ENCODE data around the gene PANX3.

Gene PANX3

DNA sequence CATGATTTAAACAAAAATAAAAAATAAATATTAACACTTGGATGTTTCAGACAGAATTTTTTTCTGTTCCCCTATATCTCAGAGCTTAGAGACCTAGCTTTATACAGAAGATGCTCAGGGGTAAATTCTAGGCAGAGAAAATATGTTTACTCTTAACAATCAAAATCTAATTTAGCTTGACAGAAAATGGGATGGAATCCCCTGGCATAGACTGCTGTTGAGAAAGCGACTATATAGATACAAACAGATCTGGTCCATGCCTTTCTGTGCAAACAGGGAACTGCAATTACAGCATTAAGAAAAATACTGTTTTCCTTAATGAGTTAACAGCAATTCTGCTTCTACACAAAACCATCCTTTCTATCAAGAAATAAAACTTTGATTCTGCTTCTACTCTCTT is 47.8 kb downstream of the PANX3 start:
- no peak for DNase-seq

DNA sequence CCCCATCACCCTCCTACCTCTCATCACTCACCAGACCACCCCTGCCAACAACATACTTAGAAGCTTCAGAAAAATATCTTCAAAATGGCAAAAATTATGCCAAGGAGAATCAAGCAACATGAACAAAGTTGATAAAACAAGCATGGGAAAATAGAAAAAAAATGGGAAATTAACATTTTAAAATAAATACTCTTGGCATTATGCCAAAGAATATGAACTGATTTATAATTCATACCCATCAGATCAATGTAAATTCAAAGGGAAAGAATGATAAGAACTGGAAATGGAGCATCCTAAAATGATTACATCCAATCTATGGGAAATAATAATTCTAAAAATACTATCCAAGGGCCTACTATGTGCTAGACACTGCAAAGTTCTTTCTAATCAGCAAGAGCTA is 50.3 kb downstream of the PANX3 start:
- DNase-seq, result no peak

DNA sequence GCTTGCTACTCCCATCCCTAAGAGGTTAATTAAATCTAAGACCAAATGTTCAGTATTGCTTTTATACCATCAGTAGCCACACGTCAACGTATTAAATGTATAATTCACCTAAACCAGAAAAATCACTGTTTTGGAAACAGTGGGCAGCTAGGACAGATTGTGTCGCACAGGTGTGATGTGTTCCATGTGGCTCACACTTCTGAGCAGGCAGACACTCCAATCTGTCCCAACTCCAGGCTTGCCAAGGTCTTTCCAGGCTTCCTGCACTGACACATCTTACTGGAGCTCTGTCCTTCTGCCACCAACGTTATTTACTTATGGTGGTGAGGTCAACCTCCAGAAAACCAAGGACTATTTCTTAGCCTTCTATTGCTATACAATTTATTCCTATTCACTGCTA is 50.9 kb downstream of the PANX3 start:
- DNase-seq, result no peak

DNA sequence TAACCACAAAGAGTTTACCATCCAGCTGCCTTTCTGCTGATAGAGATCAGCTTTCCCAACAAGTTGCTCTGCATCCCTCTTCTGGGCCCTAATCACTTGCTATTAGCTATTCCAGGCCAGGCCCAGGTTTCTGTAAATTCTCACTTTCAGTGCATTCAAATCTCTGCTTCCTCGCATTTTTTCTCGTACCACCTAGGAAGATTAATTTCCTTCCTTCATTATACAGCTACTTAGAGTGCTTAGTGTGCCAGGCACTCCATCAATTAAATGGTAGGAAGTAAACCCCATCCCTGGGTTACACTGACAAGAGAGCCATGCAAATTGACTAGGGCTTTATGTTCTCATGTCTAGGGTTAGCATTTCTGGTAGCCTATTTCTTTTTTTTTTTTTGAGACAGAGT is 52.6 kb downstream of the PANX3 start:
- no peak for DNase-seq

DNA sequence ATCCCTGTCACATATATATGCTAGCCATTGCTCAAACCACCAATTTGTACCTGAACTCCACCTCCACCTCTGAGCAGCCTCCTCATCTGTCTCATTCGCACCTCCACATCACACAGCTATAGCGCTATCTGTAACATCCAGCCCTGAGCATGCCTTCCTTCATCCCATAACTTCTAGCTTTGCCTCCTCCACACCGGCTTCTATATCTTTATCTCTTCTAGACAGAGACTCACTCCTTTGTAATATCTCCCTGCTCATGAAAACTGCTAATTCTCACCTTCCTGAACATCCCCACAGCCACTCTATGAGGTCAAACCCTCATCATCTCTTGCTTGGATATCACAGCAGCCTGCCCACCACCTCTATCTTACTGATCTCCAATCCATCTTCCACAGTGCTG is 56.4 kb downstream of the PANX3 start:
- DNase-seq, result no peak

DNA sequence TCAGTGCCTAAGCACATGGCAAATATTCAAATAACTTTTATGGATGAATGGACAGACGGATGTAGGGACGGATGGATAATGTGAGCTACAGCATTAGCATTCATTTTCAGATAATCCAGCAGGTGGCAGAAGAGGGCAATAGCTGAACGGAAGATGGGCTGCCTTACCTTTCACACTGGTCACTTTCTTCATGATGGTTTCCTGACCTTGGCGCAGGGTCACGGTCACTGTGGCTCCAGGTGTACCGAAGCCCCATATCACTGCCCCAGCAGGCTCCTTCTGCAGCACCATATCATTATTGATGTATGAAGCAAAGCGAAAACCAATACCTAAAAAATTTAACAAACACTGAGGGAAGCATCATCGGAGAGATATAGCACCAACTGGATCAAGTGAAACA is 58.0 kb downstream of the PANX3 start:
- DNase-seq, result peak; percentile 74

All from CD4-positive, alpha-beta T cell treated with Interleukin-10 for 1 hour (primary cell).